ENCODE data around the gene CYTH2.

CYTH2 gene

GRCh38 chr19:48445606-48446481 is 23.3 kb upstream of the CYTH2 start, which contains the start of gene GRWD1:
TSS of gene GRWD1 (plus strand) at chr19:48445983. CDS start at chr19:48446006, 23 bp downstream.
- in situ Hi-C loops (cut with MboI; ENCODE audit: low sequenced_read_pairs): no loop called here
- H3K27me3 ChIP-seq (ENCODE audit: low read depth): no peaks in the 10 kb centered on the region
- no peaks in the 10 kb centered on the region for H3K9me3 ChIP-seq
- H3K36me3 ChIP-seq (replicated peaks): peaks cover 44% of the 10 kb centered on the region
- H3K4me3 ChIP-seq: peak within 1 kb of the TSS; percentile 94
- DNase-seq (ENCODE audit: low spot score in 2 of 2): peak; percentile 96
- no peaks in the 10 kb centered on the region; the same call in 1 of the 2 replicates for H3K4me1 ChIP-seq

GRCh38 chr19:48446579-48446978 is 22.6 kb upstream of the CYTH2 start:
- H3K27me3 ChIP-seq (ENCODE audit: low read depth): no peaks in the 10 kb centered on the region
- no peak for DNase-seq (ENCODE audit: low spot score in 2 of 2)
- peak overlapping the region; percentile 94 for H3K4me3 ChIP-seq
- in situ Hi-C loops (cut with MboI; ENCODE audit: low sequenced_read_pairs): no loop called here
- no peaks in the 10 kb centered on the region for H3K9me3 ChIP-seq
- peaks cover 52% of the 10 kb centered on the region for H3K36me3 ChIP-seq (replicated peaks)
- H3K4me1 ChIP-seq: no peaks in the 10 kb centered on the region; the same call in 1 of the 2 replicates

- DNase-seq (ENCODE audit: low spot score in 2 of 2): no peak
- H3K4me3 ChIP-seq: no peak overlapping the region
- in situ Hi-C loops (cut with MboI; ENCODE audit: low sequenced_read_pairs): no loop called here
- H3K27me3 ChIP-seq (ENCODE audit: low read depth): no peaks in the 10 kb centered on the region
- no peaks in the 10 kb centered on the region for H3K9me3 ChIP-seq
- H3K4me1 ChIP-seq: no peaks in the 10 kb centered on the region; the same call in 1 of the 2 replicates
- H3K36me3 ChIP-seq (replicated peaks): peaks cover 68% of the 10 kb centered on the region
These were observed 20.6 kb upstream of the CYTH2 start for GRCh38 chr19:48448563-48448962.

GRCh38 chr19:48450441-48450840 is 18.7 kb upstream of the CYTH2 start:
- in situ Hi-C loops (cut with MboI; ENCODE audit: low sequenced_read_pairs): no loop called here
- peaks cover 80% of the 10 kb centered on the region for H3K36me3 ChIP-seq (replicated peaks)
- H3K9me3 ChIP-seq: no peaks in the 10 kb centered on the region
- H3K27me3 ChIP-seq (ENCODE audit: low read depth): no peaks in the 10 kb centered on the region
- H3K4me1 ChIP-seq: no peaks in the 10 kb centered on the region
- DNase-seq (ENCODE audit: low spot score in 2 of 2): no peak
- no peak overlapping the region for H3K4me3 ChIP-seq

GRCh38 chr19:48450863-48451262 is 18.3 kb upstream of the CYTH2 start:
- H3K27me3 ChIP-seq (ENCODE audit: low read depth): no peaks in the 10 kb centered on the region
- H3K4me3 ChIP-seq: no peak overlapping the region
- no peak for DNase-seq (ENCODE audit: low spot score in 2 of 2)
- in situ Hi-C loops (cut with MboI; ENCODE audit: low sequenced_read_pairs): no loop called here
- no peaks in the 10 kb centered on the region for H3K4me1 ChIP-seq
- peaks cover 84% of the 10 kb centered on the region for H3K36me3 ChIP-seq (replicated peaks)
- no peaks in the 10 kb centered on the region for H3K9me3 ChIP-seq

GRCh38 chr19:48451624-48452023 is 17.5 kb upstream of the CYTH2 start:
- DNase-seq (ENCODE audit: low spot score in 2 of 2): no peak
- Histone ChIP-seq H3K4me1 (no peaks in the 10 kb centered on the region), H3K4me3 (no peak overlapping the region), H3K36me3 (replicated peaks) (peaks cover 87% of the 10 kb centered on the region), H3K9me3 (no peaks in the 10 kb centered on the region), H3K27me3 (ENCODE audit: low read depth) (no peaks in the 10 kb centered on the region)
- in situ Hi-C loops (cut with MboI; ENCODE audit: low sequenced_read_pairs): no loop called here

- H3K27me3 ChIP-seq (ENCODE audit: low read depth): no peaks in the 10 kb centered on the region
- no peak for DNase-seq (ENCODE audit: low spot score in 2 of 2)
- no peaks in the 10 kb centered on the region for H3K4me1 ChIP-seq
- H3K4me3 ChIP-seq: no peak overlapping the region
- no peaks in the 10 kb centered on the region for H3K9me3 ChIP-seq
- in situ Hi-C loops (cut with MboI; ENCODE audit: low sequenced_read_pairs): no loop called here
- H3K36me3 ChIP-seq (replicated peaks): peaks cover 81% of the 10 kb centered on the region
These were observed 16.6 kb upstream of the CYTH2 start for GRCh38 chr19:48452289-48453190.

- Histone ChIP-seq H3K36me3 (replicated peaks) (peaks cover 66% of the 10 kb centered on the region), H3K27me3 (ENCODE audit: low read depth) (no peaks in the 10 kb centered on the region), H3K4me1 (peaks cover 11% of the 10 kb centered on the region), H3K9me3 (no peaks in the 10 kb centered on the region), H3K4me3 (no peak overlapping the region)
- in situ Hi-C loops (cut with MboI; ENCODE audit: low sequenced_read_pairs): no loop called here
- DNase-seq (ENCODE audit: low spot score in 2 of 2): no peak
These were observed 14.9 kb upstream of the CYTH2 start for GRCh38 chr19:48454150-48454730.

- no peaks in the 10 kb centered on the region for H3K27me3 ChIP-seq (ENCODE audit: low read depth)
- H3K4me1 ChIP-seq: peaks cover 11% of the 10 kb centered on the region
- no peak for DNase-seq (ENCODE audit: low spot score in 2 of 2)
- no peaks in the 10 kb centered on the region for H3K9me3 ChIP-seq
- peaks cover 58% of the 10 kb centered on the region for H3K36me3 ChIP-seq (replicated peaks)
- in situ Hi-C loops (cut with MboI; ENCODE audit: low sequenced_read_pairs): no loop called here
- H3K4me3 ChIP-seq: no peak within 1 kb of the TSS
These were observed 13.8 kb upstream of the CYTH2 start, which contains the start of gene KCNJ14 for GRCh38 chr19:48455171-48455907. TSS of gene KCNJ14 (plus strand) at chr19:48455574. CDS start at chr19:48461725, 6,151 bp downstream.

- peaks cover 51% of the 10 kb centered on the region for H3K36me3 ChIP-seq (replicated peaks)
- no peak overlapping the region for H3K4me3 ChIP-seq
- H3K9me3 ChIP-seq: no peaks in the 10 kb centered on the region
- DNase-seq (ENCODE audit: low spot score in 2 of 2): no peak
- no peaks in the 10 kb centered on the region for H3K27me3 ChIP-seq (ENCODE audit: low read depth)
- H3K4me1 ChIP-seq: peaks cover 11% of the 10 kb centered on the region
- in situ Hi-C loops (cut with MboI; ENCODE audit: low sequenced_read_pairs): no loop called here
These were observed 13.1 kb upstream of the CYTH2 start for GRCh38 chr19:48455908-48456562.

GRCh38 chr19:48456864-48457263 is 12.3 kb upstream of the CYTH2 start:
- Histone ChIP-seq H3K36me3 (replicated peaks) (peaks cover 45% of the 10 kb centered on the region), H3K27me3 (ENCODE audit: low read depth) (no peaks in the 10 kb centered on the region), H3K9me3 (no peaks in the 10 kb centered on the region), H3K4me3 (no peak overlapping the region), H3K4me1 (peaks cover 11% of the 10 kb centered on the region)
- DNase-seq (ENCODE audit: low spot score in 2 of 2): no peak
- in situ Hi-C loops (cut with MboI; ENCODE audit: low sequenced_read_pairs): no loop called here

GRCh38 chr19:48458016-48458415 is 11.2 kb upstream of the CYTH2 start:
- no peak overlapping the region for H3K4me3 ChIP-seq
- DNase-seq (ENCODE audit: low spot score in 2 of 2): no peak
- H3K9me3 ChIP-seq: no peaks in the 10 kb centered on the region
- in situ Hi-C loops (cut with MboI; ENCODE audit: low sequenced_read_pairs): no loop called here
- peaks cover 42% of the 10 kb centered on the region for H3K36me3 ChIP-seq (replicated peaks)
- no peaks in the 10 kb centered on the region for H3K27me3 ChIP-seq (ENCODE audit: low read depth)
- peaks cover 11% of the 10 kb centered on the region for H3K4me1 ChIP-seq

GRCh38 chr19:48461651-48461981 is 7.6 kb upstream of the CYTH2 start:
- peaks cover 11% of the 10 kb centered on the region for H3K4me1 ChIP-seq
- H3K36me3 ChIP-seq (replicated peaks): peaks cover 13% of the 10 kb centered on the region
- H3K4me3 ChIP-seq: no peak overlapping the region
- DNase-seq (ENCODE audit: low spot score in 2 of 2): no peak
- H3K27me3 ChIP-seq (ENCODE audit: low read depth): no peaks in the 10 kb centered on the region
- in situ Hi-C loops (cut with MboI; ENCODE audit: low sequenced_read_pairs): no loop called here
- no peaks in the 10 kb centered on the region for H3K9me3 ChIP-seq
